PC-9 (cell line): ENCODE data around the gene TMEM98. TPM values are rescaled to one million over a fixed set of nuclear protein-coding genes. Genes with fewer than 3 reads are reported as not detected.

Experiments
- BruUV-seq: library from RNA; stranded (reverse); fragments of 400-500 nt; replicated peaks from 2 replicates; lab custom pipeline; 2021; lab: Mats Ljungman, UMichigan
- CTCF ChIA-PET: fragments of 300-600 bp; sonication (Branson Sonifier 250); formaldehyde crosslinking; loops from one replicate; lab custom pipeline; 2022; ENCODE audit warnings: antibody characterized with exemption; lab: Charles Lee
- POLR2A ChIA-PET: fragments of 300-600 bp; sonication (Branson Sonifier 250); formaldehyde crosslinking; loops from one replicate; lab custom pipeline; 2022; ENCODE audit warnings: antibody characterized with exemption; ENCODE audit not compliant: unreplicated experiment; lab: Charles Lee
- DNase-seq, 2 experiments: peaks; one replicate each; pipeline versions ENCODE4 v3.0.0 to v3.0.0-alpha.2; 2015 to 2022; ENCODE audit warnings: mixed read lengths in 1 of 2
- H2AFZ ChIP-seq: fragments of 200-600 bp; sonication (generic); 2 replicates; pipeline ENCODE4 v1.8.1; 2017; ENCODE audit warnings: antibody characterized with exemption
- H3F3A ChIP-seq: fragments of 200-600 bp; sonication (generic); 2 replicates; pipeline ENCODE4 v1.8.1; 2017; ENCODE audit warnings: antibody characterized with exemption, mild to moderate bottlenecking, low read depth; ENCODE audit not compliant: insufficient read depth
- H3K27ac ChIP-seq: fragments of 200-600 bp; sonication (generic); 2 replicates; pipeline ENCODE4 v1.6.1; 2016; ENCODE audit warnings: mixed run types
- H3K27me3 ChIP-seq: fragments of 200-600 bp; sonication (generic); 2 replicates; pipeline ENCODE4 v1.6.1; 2016; ENCODE audit warnings: low read depth, mixed run types; ENCODE audit not compliant: insufficient read depth
- H3K36me3 ChIP-seq: fragments of 200-600 bp; sonication (generic); 2 replicates; pipeline ENCODE4 v1.6.1; 2016; ENCODE audit warnings: low read depth, mixed run types
- H3K4me1 ChIP-seq: fragments of 200-600 bp; sonication (generic); replicated peaks from 2 replicates; pipeline ENCODE4 v1.6.1; 2016; ENCODE audit warnings: mixed run types; ENCODE audit not compliant: insufficient read depth
- H3K4me2 ChIP-seq: fragments of 200-600 bp; sonication (generic); 2 replicates; pipeline ENCODE4 v1.6.1; 2017; ENCODE audit warnings: mixed run types
- H3K4me3 ChIP-seq: fragments of 200-600 bp; sonication (generic); 2 replicates; pipeline ENCODE4 v1.6.1; 2016; ENCODE audit warnings: mixed run types
- H3K79me2 ChIP-seq: fragments of 200-600 bp; sonication (generic); 2 replicates; pipeline ENCODE4 v1.6.1; 2017; ENCODE audit warnings: low read depth, mixed run types
- H3K9me2 ChIP-seq: fragments of 200-600 bp; sonication (generic); 2 replicates; pipeline ENCODE4 v1.8.1; 2017; ENCODE audit warnings: mild to moderate bottlenecking; ENCODE audit not compliant: insufficient read depth
- H3K9me3 ChIP-seq: fragments of 200-600 bp; sonication (generic); 2 replicates; pipeline ENCODE4 v1.8.1; 2016; ENCODE audit warnings: low read depth; ENCODE audit not compliant: insufficient read depth
- H4K20me1 ChIP-seq: fragments of 200-600 bp; sonication (generic); 2 replicates; pipeline ENCODE4 v1.8.1; 2017; ENCODE audit not compliant: insufficient read depth
- CTCF ChIP-seq: fragments of 200-600 bp; sonication (generic); conservative IDR thresholded peaks from 2 replicates; pipeline ENCODE4 v1.6.1; 2017; ENCODE audit warnings: mixed run types, antibody characterized with exemption, mild to moderate bottlenecking, moderate library complexity
- EZH2 ChIP-seq: fragments of 200-600 bp; sonication (generic); IDR thresholded peaks from 2 replicates; pipeline ENCODE4 v1.8.0; 2017; ENCODE audit warnings: antibody characterized with exemption, low read depth
- intact Hi-C: fragments of 100-400 bp; cut with micrococcal nuclease; formaldehyde crosslinking; loops from one replicate; pipeline ENCODE4 v1.10.0; 2022; ENCODE audit not compliant: unreplicated experiment
- total RNA-seq: library from RNA; stranded (reverse); gene quantifications from 2 replicates; pipeline ENCODE4 v1.2.3, GENCODE V29; 2021

Gene TMEM98
- total RNA-seq, 1 experiment from 2014 or later: not detected

GRCh38 chr17:32896647-32897258 lies 31.2 kb upstream of the TMEM98 start:
- POLR2A ChIA-PET: no interaction called here
- H3K27ac ChIP-seq: no peak overlapping the region
- peaks cover 30% of the 10 kb centered on the region for H3K27me3 ChIP-seq
- no peak overlapping the region for H2AFZ ChIP-seq
- BruUV-seq: no TSS peak
- TF ChIP-seq CTCF (no peak), EZH2 (no peak)
- H3K9me3 ChIP-seq: no peaks in the 10 kb centered on the region
- H4K20me1 ChIP-seq: no peaks in the 10 kb centered on the region
- H3K36me3 ChIP-seq: no peaks in the 10 kb centered on the region
- CTCF ChIA-PET: no interaction called here
- H3K9me2 ChIP-seq: no peaks in the 10 kb centered on the region
- no peaks in the 10 kb centered on the region for H3F3A ChIP-seq
- intact Hi-C loops: no loop called here
- H3K4me2 ChIP-seq: no peak overlapping the region
- no peak for DNase-seq
- no peaks in the 10 kb centered on the region for H3K4me1 ChIP-seq
- H3K4me3 ChIP-seq: no peak overlapping the region
- H3K79me2 ChIP-seq: no peaks in the 10 kb centered on the region

GRCh38 chr17:32899236-32900013 lies 28.5 kb upstream of the TMEM98 start:
- Histone ChIP-seq H3F3A (no peaks in the 10 kb centered on the region), H3K27ac (no peak overlapping the region), H3K79me2 (no peaks in the 10 kb centered on the region), H3K4me3 (no peak overlapping the region), H3K9me2 (0 out of 2 replicates have a peak, but pooled peaks cover 2% of the 10 kb centered on the region), H3K9me3 (0 out of 2 replicates have a peak, but pooled peaks cover 4% of the 10 kb centered on the region), H3K27me3 (peaks cover 34% of the 10 kb centered on the region), H3K4me1 (no peaks in the 10 kb centered on the region), H2AFZ (no peak overlapping the region), H4K20me1 (no peaks in the 10 kb centered on the region), H3K4me2 (no peak overlapping the region), H3K36me3 (no peaks in the 10 kb centered on the region)
- DNase-seq: no peak
- TF ChIP-seq EZH2 (no peak), CTCF (no peak)
- BruUV-seq: no TSS peak
- intact Hi-C loops: no loop called here
- POLR2A ChIA-PET: no interaction called here
- CTCF ChIA-PET: no interaction called here

- H4K20me1 ChIP-seq: no peaks in the 10 kb centered on the region
- CTCF ChIA-PET: no interaction called here
- no TSS peak for BruUV-seq
Observed at GRCh38 chr17:32901743-32902142, 26.2 kb upstream of the TMEM98 start.

More at GRCh38 chr17:32901743-32902142, 26.2 kb upstream of the TMEM98 start:
- Histone ChIP-seq H3K27ac (no peak overlapping the region), H3K79me2 (no peaks in the 10 kb centered on the region), H3F3A (no peaks in the 10 kb centered on the region), H3K27me3 (peaks cover 25% of the 10 kb centered on the region), H2AFZ (no peak overlapping the region), H3K4me3 (no peak overlapping the region), H3K36me3 (no peaks in the 10 kb centered on the region), H3K9me2 (0 out of 2 replicates have a peak, but pooled peaks cover 4% of the 10 kb centered on the region), H3K4me1 (no peaks in the 10 kb centered on the region), H3K4me2 (no peak overlapping the region), H3K9me3 (0 out of 2 replicates have a peak, but pooled peaks cover 4% of the 10 kb centered on the region)
- TF ChIP-seq EZH2: no peak
- TF ChIP-seq CTCF: no peak
- intact Hi-C loops: no loop called here
- POLR2A ChIA-PET: no interaction called here
- no peak for DNase-seq
